Mesenteric fat pad (tissue), 1 donor: ENCODE results near the gene HMGA1. TPM values are rescaled to one million over a fixed set of nuclear protein-coding genes. Genes with fewer than 3 reads are reported as not detected.

ENCODE experiments used
- DNase-seq: peaks from one replicate; pipeline ENCODE4 v3.0.0-alpha.2; 2020; ENCODE audit warnings: low spot score
- microRNA-seq: library from miRNA; unstranded; fragments of <30 nt; microRNA quantifications from one replicate; pipeline ENCODE4 v1.2.0, GENCODE V29; 2020; ENCODE audit warnings: borderline number of aligned reads
- total RNA-seq: library from RNA; stranded (reverse); fragmentation: NEBNext Ultra II Directional; extraction: Animal tissue kit (Norgen Biotek cat#: 25700); gene quantifications from one replicate; pipeline ENCODE4 v1.2.1, GENCODE V29; 2021
- donor health status: DM: yes; HTN: yes; CAD: no.

Gene HMGA1
- total RNA-seq, 1 donor from 2014 or later, result 32.3 TPM

DNA sequence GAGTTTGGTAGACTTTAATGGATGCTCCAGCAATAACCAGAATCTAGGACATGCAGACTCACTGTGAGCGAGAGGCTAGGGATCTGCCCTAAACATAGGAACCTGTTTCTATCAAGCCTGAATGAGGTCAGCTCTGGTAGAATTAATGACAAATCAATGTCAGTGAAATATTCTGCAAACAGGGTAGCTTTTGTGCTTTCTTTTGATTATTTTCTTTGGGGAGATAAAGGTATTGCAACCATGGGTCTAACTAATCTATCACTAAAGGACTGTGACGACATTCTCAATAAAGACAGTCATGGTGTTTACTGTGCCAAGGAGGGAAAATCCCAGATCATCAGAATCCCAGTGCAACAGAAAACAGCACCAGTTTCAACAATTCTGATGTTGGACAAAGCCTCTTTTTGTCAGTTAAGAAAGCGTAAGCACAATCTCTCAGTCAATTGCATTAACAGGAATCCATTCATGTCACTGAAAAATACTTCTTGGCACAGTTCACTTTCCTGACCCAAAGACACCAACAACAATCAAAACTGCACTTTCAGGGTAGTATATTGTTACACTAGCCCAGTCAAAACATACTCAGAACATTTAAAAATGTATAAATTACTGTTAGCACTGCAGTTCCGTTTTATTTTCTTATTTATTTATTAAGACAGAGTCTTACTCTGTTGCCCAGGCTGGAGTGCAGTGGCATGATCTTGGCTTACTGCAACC lies 48.9 kb downstream of the HMGA1 start:
- DNase-seq, result no peak

GRCh38 chr6:34288581-34288980 lies 51.9 kb downstream of the HMGA1 start:
- no peak for DNase-seq

- DNase-seq, result no peak
These were observed 52.5 kb downstream of the HMGA1 start for GRCh38 chr6:34289137-34289536.

DNA sequence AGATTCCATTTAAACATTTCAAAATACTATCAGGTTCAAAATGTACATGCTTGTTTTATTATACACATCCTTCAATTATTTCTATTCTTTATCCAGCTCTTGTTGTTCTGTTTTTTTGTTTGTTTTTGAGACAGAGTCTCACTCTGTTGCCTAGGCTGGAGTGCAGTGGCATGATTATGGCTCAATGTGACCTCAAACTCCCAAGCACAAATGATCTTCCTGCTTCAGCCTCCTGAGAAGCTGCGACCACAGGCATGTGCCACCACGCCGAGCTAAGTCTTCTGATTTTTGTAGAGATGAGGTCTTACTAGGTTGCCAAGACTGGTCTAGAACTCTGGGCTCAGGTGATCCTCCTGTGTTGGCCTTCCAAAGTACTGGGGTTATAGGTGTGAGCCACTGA lies 56.3 kb downstream of the HMGA1 start:
- no peak for DNase-seq

GRCh38 chr6:34295721-34296120 lies 59.0 kb downstream of the HMGA1 start:
- DNase-seq, result no peak

Small RNA genes lying within 50 kb of the gene (microRNA-seq; reads per million reads assigned to microRNA genes)
- not detected for gene MIR6835

Other genes with a start within 250 kb of the HMGA1 start
- gene GRM4, start 90.8 kb upstream of the HMGA1 start, total RNA-seq, result not detected
- 16.3 TPM for gene SMIM29, start 12.1 kb downstream of the HMGA1 start, total RNA-seq
- gene NUDT3, start 155.8 kb downstream of the HMGA1 start, total RNA-seq, result 32.4 TPM
- gene RPS10, start 189.2 kb downstream of the HMGA1 start, total RNA-seq, result 875 TPM
- not detected for gene PACSIN1, start 229.2 kb downstream of the HMGA1 start, total RNA-seq